Spleen (tissue), 7 donors: Measurements from ENCODE around the gene WLS.

Source experiments
- CTCF ChIP-seq, 11 experiments: fragments of 200-600 bp in 7 of 11; fragments of 450-650 bp in 4 of 11; sonication (generic) in 4 of 11; IDR thresholded peaks in 8 of 11; conservative IDR thresholded peaks in 3 of 11; 1 replicate in 7 of 11; 2 replicates in 4 of 11; pipeline versions ENCODE4 v1.4.0 to v1.8.0; 2016 to 2021; ENCODE audit warnings: antibody characterized with exemption in 11 of 11, inconsistent platforms in 4 of 11, mild to moderate bottlenecking in 1 of 11
- POLR2A ChIP-seq, 3 donors: fragments of 450-650 bp; IDR thresholded peaks; one replicate each; pipeline ENCODE4 v1.5.1; 2017; ENCODE audit warnings: antibody characterized with exemption in 3 of 3, mild to moderate bottlenecking in 1 of 3
- POLR2AphosphoS5 ChIP-seq, 3 donors: sonication (generic); formaldehyde crosslinking; IDR thresholded peaks; one replicate each; pipeline ENCODE4 v1.5.1; 2017; ENCODE audit warnings: antibody characterized with exemption in 3 of 3
- donor health status: DM: no; HTN: no; CAD: no; lungs with moderate emphysema.
- donor health status: DM: no; HTN: no; CAD: no.
- donor health status: DM: no; HTN: no; CAD: no.

- no peak for TF ChIP-seq POLR2AphosphoS5 (IDR thresholded peaks at IDR 0.05)
- no peak for TF ChIP-seq CTCF (IDR thresholded peaks at IDR 0.05 in 8 of 11, conservative IDR thresholded peaks at IDR 0.05 in 3 of 11)
- no peak for TF ChIP-seq POLR2A (IDR thresholded peaks at IDR 0.05)
These were observed 30.0 kb downstream of the WLS start for GRCh38 chr1:68202239-68202832.
